Measurements from ENCODE around the gene CHAC2. TPM values are rescaled to one million over a fixed set of nuclear protein-coding genes. Genes with fewer than 3 reads are reported as not detected.
A peak's percentile ranks its signal among the peaks of the same experiment; 100 is the strongest.

Gene CHAC2
- total and polyA plus RNA-seq, 2 of the 13 experiments (the other 11 are each of a cell fraction or from before 2014, with no cell fraction given), result 1.7 to 10.7 TPM

DNA sequence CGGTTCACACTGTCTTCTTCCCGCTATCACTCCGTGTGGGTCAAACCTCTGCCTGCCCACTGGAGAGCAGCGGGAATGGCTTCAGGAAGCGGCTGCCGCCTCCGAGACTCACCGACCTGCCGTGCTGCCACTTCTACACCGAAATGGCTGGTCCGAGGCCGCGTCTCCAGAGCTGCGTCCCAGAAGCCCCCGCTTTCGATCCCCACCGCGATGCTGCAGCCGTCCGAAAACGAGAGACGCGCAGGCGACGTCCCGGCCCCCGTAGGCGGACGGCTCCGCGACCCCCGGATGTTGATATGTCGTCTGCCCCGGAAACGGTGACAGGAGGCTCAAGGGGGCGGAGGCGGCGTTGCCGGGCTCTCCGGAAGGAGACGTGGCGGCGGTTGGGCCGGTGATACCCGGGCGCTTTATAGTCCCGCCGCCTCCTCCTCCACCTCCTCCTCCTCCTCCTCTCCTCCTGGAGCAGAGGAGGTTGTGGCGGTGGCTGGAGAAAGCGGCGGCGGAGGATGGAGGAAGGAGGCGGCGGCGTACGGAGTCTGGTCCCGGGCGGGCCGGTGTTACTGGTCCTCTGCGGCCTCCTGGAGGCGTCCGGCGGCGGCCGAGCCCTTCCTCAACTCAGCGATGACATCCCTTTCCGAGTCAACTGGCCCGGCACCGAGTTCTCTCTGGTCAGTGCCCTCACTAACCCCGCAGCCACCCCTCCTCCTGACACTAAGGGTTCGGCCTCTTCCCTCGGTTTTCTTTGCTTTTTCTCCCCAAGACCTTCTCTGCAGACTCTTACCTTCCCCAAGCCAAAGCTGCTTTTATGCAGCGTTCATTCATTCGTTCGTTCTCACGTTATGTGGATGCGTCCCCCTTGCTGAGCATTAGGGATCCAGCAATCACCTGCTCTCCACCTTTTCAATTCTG lies 19.4 kb downstream of the CHAC2 start, which contains the start of the genes ASB3 and ERLEC1 (continued):
- TF ChIP-seq, protein P1, sequence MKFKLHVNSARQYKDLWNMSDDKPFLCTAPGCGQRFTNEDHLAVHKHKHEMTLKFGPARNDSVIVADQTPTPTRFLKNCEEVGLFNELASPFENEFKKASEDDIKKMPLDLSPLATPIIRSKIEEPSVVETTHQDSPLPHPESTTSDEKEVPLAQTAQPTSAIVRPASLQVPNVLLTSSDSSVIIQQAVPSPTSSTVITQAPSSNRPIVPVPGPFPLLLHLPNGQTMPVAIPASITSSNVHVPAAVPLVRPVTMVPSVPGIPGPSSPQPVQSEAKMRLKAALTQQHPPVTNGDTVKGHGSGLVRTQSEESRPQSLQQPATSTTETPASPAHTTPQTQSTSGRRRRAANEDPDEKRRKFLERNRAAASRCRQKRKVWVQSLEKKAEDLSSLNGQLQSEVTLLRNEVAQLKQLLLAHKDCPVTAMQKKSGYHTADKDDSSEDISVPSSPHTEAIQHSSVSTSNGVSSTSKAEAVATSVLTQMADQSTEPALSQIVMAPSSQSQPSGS (CRISPR knock-in tag; IDR thresholded peaks at IDR 0.05), result peak; percentile 92
- peak; percentile 48; the same call in 1 of the 2 replicates for TF ChIP-seq GZF1 (CRISPR knock-in tag; IDR thresholded peaks at IDR 0.05)
- TF ChIP-seq ZNF543 (CRISPR knock-in tag; IDR thresholded peaks at IDR 0.05), result peak; percentile 83; the same call in 1 of the 2 replicates
- TF ChIP-seq, protein P2, sequence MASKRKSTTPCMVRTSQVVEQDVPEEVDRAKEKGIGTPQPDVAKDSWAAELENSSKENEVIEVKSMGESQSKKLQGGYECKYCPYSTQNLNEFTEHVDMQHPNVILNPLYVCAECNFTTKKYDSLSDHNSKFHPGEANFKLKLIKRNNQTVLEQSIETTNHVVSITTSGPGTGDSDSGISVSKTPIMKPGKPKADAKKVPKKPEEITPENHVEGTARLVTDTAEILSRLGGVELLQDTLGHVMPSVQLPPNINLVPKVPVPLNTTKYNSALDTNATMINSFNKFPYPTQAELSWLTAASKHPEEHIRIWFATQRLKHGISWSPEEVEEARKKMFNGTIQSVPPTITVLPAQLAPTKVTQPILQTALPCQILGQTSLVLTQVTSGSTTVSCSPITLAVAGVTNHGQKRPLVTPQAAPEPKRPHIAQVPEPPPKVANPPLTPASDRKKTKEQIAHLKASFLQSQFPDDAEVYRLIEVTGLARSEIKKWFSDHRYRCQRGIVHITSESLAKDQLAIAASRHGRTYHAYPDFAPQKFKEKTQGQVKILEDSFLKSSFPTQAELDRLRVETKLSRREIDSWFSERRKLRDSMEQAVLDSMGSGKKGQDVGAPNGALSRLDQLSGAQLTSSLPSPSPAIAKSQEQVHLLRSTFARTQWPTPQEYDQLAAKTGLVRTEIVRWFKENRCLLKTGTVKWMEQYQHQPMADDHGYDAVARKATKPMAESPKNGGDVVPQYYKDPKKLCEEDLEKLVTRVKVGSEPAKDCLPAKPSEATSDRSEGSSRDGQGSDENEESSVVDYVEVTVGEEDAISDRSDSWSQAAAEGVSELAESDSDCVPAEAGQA (IDR thresholded peaks at IDR 0.05; ENCODE audit: low read depth), result peak; percentile 81; the same call in 1 of the 2 replicates
- TF ChIP-seq, protein P2 (CRISPR knock-in tag; IDR thresholded peaks at IDR 0.05; ENCODE audit: borderline replicate concordance), result peak; percentile 76; the same call in 1 of the 2 replicates
- no peak; the same call in 1 of the 2 replicates for TF ChIP-seq ZNF616 (CRISPR knock-in tag; IDR thresholded peaks at IDR 0.05; ENCODE audit: low read depth)
- no peak for TF ChIP-seq STAT5B (CRISPR knock-in tag; IDR thresholded peaks at IDR 0.05)
- TF ChIP-seq ZSCAN12 (CRISPR knock-in tag; IDR thresholded peaks at IDR 0.05), result 0 out of 2 replicates have a peak, but pooled peaks have one; percentile 85
- TF ChIP-seq NBN (conservative IDR thresholded peaks at IDR 0.05), result no peak
- TF ChIP-seq BCLAF1 (IDR thresholded peaks at IDR 0.05), result no peak
- peak; percentile 82 for TF ChIP-seq RCOR2 (CRISPR knock-in tag; IDR thresholded peaks at IDR 0.05)
- TF ChIP-seq RFXANK (CRISPR knock-in tag; IDR thresholded peaks at IDR 0.05), result peak; percentile 85
- TF ChIP-seq ZNF124 (CRISPR knock-in tag; IDR thresholded peaks at IDR 0.05), result peak; percentile 96
- TF ChIP-seq ZMYM4 (CRISPR knock-in tag; IDR thresholded peaks at IDR 0.05), result peak; percentile 97
- no peak; the same call in 1 of the 2 replicates for TF ChIP-seq ZNF296 (CRISPR knock-in tag; conservative IDR thresholded peaks at IDR 0.05)
- TF ChIP-seq REXO4 (CRISPR knock-in tag; IDR thresholded peaks at IDR 0.05; ENCODE audit: borderline replicate concordance), result no peak
- no peak for TF ChIP-seq MTA3 (CRISPR knock-in tag; IDR thresholded peaks at IDR 0.05)
- TF ChIP-seq ZBTB26 (CRISPR knock-in tag; IDR thresholded peaks at IDR 0.05; ENCODE audit: borderline replicate concordance), result peak; percentile 79; the same call in 1 of the 2 replicates
